Measurements from ENCODE around the gene KRT83. TPM values are rescaled to one million over a fixed set of nuclear protein-coding genes. Genes with fewer than 3 reads are reported as not detected.

KRT83 gene
- total and polyA plus RNA-seq, 10 of the 15 experiments (the other 5 are each of a cell fraction or from before 2014, with no cell fraction given): not detected

DNA sequence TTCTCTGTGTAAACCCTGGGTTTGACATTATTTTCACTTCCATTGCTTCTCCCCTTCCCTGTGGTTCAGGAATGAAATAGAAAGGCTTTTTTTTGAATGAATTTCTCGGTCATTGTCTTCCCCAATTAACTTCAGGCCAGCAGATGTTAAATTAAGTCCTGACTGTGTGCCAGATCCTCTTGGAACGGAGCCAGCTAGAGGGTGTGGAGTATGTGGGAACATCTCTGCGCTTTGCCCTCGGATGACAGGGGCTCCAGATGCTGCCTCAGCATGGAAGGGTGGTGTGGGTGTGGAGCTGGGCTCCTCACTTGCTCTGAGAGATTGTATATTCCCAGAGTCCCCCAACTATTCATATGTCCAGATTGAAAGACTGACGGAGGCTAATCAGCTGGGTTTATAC, 33.0 kb upstream of the KRT83 start (continued):
- TF ChIP-seq HCFC1 (IDR thresholded peaks at IDR 0.05; ENCODE audit: low read length): no peak
- TF ChIP-seq RELA (IDR thresholded peaks at IDR 0.05; ENCODE audit: borderline replicate concordance, partially characterized antibody): no peak

DNA sequence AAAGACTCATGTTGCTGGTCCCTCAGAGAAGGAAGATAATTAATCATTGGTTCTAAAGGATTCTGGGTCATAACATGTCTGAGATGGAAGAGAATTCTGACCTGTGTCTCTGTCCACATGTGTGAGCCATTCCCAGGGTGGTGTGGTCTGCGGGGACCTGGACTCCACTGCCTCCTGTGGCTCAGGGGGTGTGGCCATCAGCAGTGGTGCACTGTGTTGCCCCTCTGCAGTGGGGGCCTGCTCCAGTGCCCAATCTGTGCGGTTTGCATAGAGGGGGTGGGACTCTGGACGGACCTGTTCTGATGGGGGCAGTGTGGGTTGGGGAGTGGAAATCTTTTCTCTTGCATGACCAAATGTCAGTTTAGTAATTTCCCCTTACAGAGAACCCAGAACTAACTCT, 32.6 kb upstream of the KRT83 start:
- ATAC-seq: no peak
- Histone ChIP-seq H3K9me3 (replicated peaks; ENCODE audit: control insufficient read depth, insufficient read depth, low read length) (no peaks in the 10 kb centered on the region), H3K9ac (ENCODE audit: control insufficient read depth, insufficient read depth, low read length) (no peak overlapping the region), H3K4me3 (no peak overlapping the region), H2AFZ (ENCODE audit: control insufficient read depth, low read depth, low read length) (no peak overlapping the region), H3K27ac (ENCODE audit: control insufficient read depth, insufficient read depth) (no peak overlapping the region), H3K4me1 (ENCODE audit: control insufficient read depth, insufficient read depth, low read length) (peaks cover 8% of the 10 kb centered on the region), H3K79me2 (ENCODE audit: control insufficient read depth, insufficient read depth, low read length) (no peaks in the 10 kb centered on the region), H3K27me3 (replicated peaks in 1 of 2; ENCODE audit: control insufficient read depth in 2 of 2, insufficient read depth in 2 of 2, low read length in 1 of 2) (peaks cover 0 to 3% of the 10 kb centered on the region in 2 experiments; a peak in 1 of 4 replicates), H3K4me2 (ENCODE audit: control insufficient read depth, insufficient read depth) (no peak overlapping the region), H4K20me1 (ENCODE audit: control insufficient read depth, insufficient read depth) (no peaks in the 10 kb centered on the region), H3K36me3 (ENCODE audit: control insufficient read depth in 2 of 2, insufficient read depth in 2 of 2, low read length in 1 of 2) (no peaks in the 10 kb centered on the region)
- ChIA-PET SMC1A (ENCODE audit: uncharacterized antibody, unreplicated experiment) (no interaction called here), RAD21 (ENCODE audit: unreplicated experiment) (no interaction called here), CTCF (interaction anchor here (1.3 kb wide), 1 partner anchor 19 kb away, joined by 8 read pairs; no protein-coding TSS in a partner anchor), POLR2A (no interaction called here)
- BruUV-seq (replicated peaks): no TSS peak
- intact Hi-C loops (cut with micrococcal nuclease; ENCODE audit: unreplicated experiment) (no loop called here), in situ Hi-C loops (cut with MboI) (no loop called here)
- DNase-seq (ENCODE audit: low read depth, low spot score): no peak
- FAIRE-seq: no peak
- WGBS (ENCODE audit: insufficient coverage, insufficient replicate concordance, low lambda C conversion rate, missing lambda C conversion rate): 16% methylated on average over 3 of the region's 3 CpGs
- TF ChIP-seq ZNF384 (IDR thresholded peaks at IDR 0.05; ENCODE audit: borderline replicate concordance, low read depth, low read length) (no peak), RAD51 (IDR thresholded peaks at IDR 0.05) (no peak), ZNF24 (IDR thresholded peaks at IDR 0.05) (no peak), RAD21 (IDR thresholded peaks at IDR 0.05; ENCODE audit: insufficient read depth, low read depth, low read length) (no peak), TCF12 (IDR thresholded peaks at IDR 0.05; ENCODE audit: low read depth, low read length) (no peak), NFYA (IDR thresholded peaks at IDR 0.05; ENCODE audit: borderline replicate concordance, low read depth, low read length) (no peak), IRF3 (IDR thresholded peaks at IDR 0.05) (no peak), BRCA1 (IDR thresholded peaks at IDR 0.05; ENCODE audit: low read depth, low read length) (no peak), SREBF2 (IDR thresholded peaks at IDR 0.05; ENCODE audit: low read length) (no peak), CBX3 (IDR thresholded peaks at IDR 0.05; ENCODE audit: borderline replicate concordance, low read depth) (no peak), GABPA (IDR thresholded peaks at IDR 0.05; ENCODE audit: low read depth) (no peak), STAT3 (IDR thresholded peaks at IDR 0.05; ENCODE audit: low read depth, low read length) (no peak), CHD4 (IDR thresholded peaks at IDR 0.05) (no peak), NR2C1 (IDR thresholded peaks at IDR 0.05) (no peak)
- TF ChIP-seq, protein P1, sequence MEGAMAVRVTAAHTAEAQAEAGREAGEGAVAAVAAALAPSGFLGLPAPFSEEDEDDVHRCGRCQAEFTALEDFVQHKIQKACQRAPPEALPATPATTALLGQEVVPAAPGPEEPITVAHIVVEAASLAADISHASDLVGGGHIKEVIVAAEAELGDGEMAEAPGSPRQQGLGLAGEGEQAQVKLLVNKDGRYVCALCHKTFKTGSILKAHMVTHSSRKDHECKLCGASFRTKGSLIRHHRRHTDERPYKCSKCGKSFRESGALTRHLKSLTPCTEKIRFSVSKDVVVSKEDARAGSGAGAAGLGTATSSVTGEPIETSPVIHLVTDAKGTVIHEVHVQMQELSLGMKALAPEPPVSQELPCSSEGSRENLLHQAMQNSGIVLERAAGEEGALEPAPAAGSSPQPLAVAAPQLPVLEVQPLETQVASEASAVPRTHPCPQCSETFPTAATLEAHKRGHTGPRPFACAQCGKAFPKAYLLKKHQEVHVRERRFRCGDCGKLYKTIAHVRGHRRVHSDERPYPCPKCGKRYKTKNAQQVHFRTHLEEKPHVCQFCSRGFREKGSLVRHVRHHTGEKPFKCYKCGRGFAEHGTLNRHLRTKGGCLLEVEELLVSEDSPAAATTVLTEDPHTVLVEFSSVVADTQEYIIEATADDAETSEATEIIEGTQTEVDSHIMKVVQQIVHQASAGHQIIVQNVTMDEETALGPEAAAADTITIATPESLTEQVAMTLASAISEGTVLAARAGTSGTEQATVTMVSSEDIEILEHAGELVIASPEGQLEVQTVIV (IDR thresholded peaks at IDR 0.05; ENCODE audit: borderline replicate concordance, partially characterized antibody): no peak

All from GM12878 (cell line).